K562 (cell line): Measurements from ENCODE around the gene GLRA3. TPM values are rescaled to one million over a fixed set of nuclear protein-coding genes. Genes with fewer than 3 reads are reported as not detected.

Experiments
- BRD9 ChIP-seq: fragments of 450-650 bp; IDR thresholded peaks from 2 replicates; pipeline ENCODE4 v1.6.1; 2018; ENCODE audit warnings: low read depth; ENCODE audit not compliant: partially characterized antibody
- CBX3 ChIP-seq, 2 experiments: IDR thresholded peaks; 1 replicate in 1 of 2; 2 replicates in 1 of 2; pipeline ENCODE4 v1.6.1; 2012; ENCODE audit warnings: inconsistent platforms in 2 of 2, low read length in 2 of 2, borderline replicate concordance in 1 of 2, control low read depth in 1 of 2
- CBX8 ChIP-seq: fragments of 200-600 bp; sonication (generic); IDR thresholded peaks from 2 replicates; pipeline ENCODE4 v1.6.1; 2012; ENCODE audit warnings: borderline replicate concordance, mixed run types, low read depth, mild to moderate bottlenecking, moderate library complexity, mixed read lengths, low read length, control low read depth, inconsistent platforms; ENCODE audit not compliant: poor library complexity, severe bottlenecking; ENCODE audit errors: extremely low read depth
- CEBPG ChIP-seq, 3 experiments: fragments of 200-800 bp in 1 of 3; sonication (Bioruptor generic) in 1 of 3; sonication (generic) in 1 of 3; formaldehyde crosslinking in 1 of 3; IDR thresholded peaks in 2 of 3; conservative IDR thresholded peaks in 1 of 3; 2 replicates each; pipeline versions ENCODE4 v1.6.1 to v1.8.0; 2016 to 2022; ENCODE audit warnings: missing compliant biosample characterization in 2 of 3, missing genetic modification characterization in 2 of 3, mild to moderate bottlenecking in 1 of 3, missing genetic modification reagents in 1 of 3
- MXI1 ChIP-seq: IDR thresholded peaks from 2 replicates; pipeline ENCODE4 v1.6.1; 2011; ENCODE audit warnings: low read depth, mild to moderate bottlenecking, improper control_type of control experiment, low read length
- NCOA1 ChIP-seq: fragments of 450-650 bp; IDR thresholded peaks from 2 replicates; pipeline ENCODE4 v1.6.1; 2016; ENCODE audit warnings: low read depth
- SMARCA4 ChIP-seq: fragments of 450-650 bp; IDR thresholded peaks from 2 replicates; pipeline ENCODE4 v1.6.1; 2016
- STAT5A ChIP-seq: IDR thresholded peaks from 2 replicates; pipeline ENCODE4 v1.6.1; 2012; ENCODE audit warnings: low read length, inconsistent platforms, borderline replicate concordance
- TBP ChIP-seq: optimal IDR thresholded peaks from 2 replicates; pipeline ENCODE3; 2011; ENCODE audit warnings: low read depth, low read length, improper control_type of control experiment
- TCF3 ChIP-seq: sonication (generic); formaldehyde crosslinking; IDR thresholded peaks from 2 replicates; pipeline ENCODE4 v1.4.0; 2020; ENCODE audit warnings: mild to moderate bottlenecking, missing genetic modification reagents
- ZKSCAN8 ChIP-seq: fragments of 200-800 bp; sonication (Bioruptor generic); IDR thresholded peaks from 2 replicates; pipeline ENCODE4 v1.6.1; 2016; ENCODE audit warnings: missing genetic modification characterization, missing compliant biosample characterization
- ZNF408 ChIP-seq: fragments of 250-450 bp; sonication (Bioruptor Pico); IDR thresholded peaks from 2 replicates; pipeline ENCODE4 v1.4.0; 2020; ENCODE audit warnings: low read depth, mild to moderate bottlenecking, moderate library complexity
- ZNF589 ChIP-seq: fragments of 200-800 bp; sonication (Bioruptor generic); IDR thresholded peaks from 2 replicates; pipeline ENCODE4 v1.6.1; 2016; ENCODE audit warnings: low read depth, missing genetic modification characterization, missing compliant biosample characterization
- ZNF766 ChIP-seq: fragments of 200-800 bp; sonication (Bioruptor generic); conservative IDR thresholded peaks from 2 replicates; pipeline ENCODE4 v1.6.1; 2016; ENCODE audit warnings: missing genetic modification characterization, missing compliant biosample characterization
- ZNF785 ChIP-seq: fragments of 250-450 bp; sonication (Bioruptor Pico); IDR thresholded peaks from 2 replicates; pipeline ENCODE4 v1.4.0; 2020; ENCODE audit warnings: mild to moderate bottlenecking
- polyA plus RNA-seq, 8 experiments: library from polyadenylated mRNA; depleted of rRNA in 4 of 8; stranded (reverse) in 5 of 8; unstranded in 3 of 8; fragments of >200 nt; fragmentation: Nextera tagmentation in 2 of 8; fragmentation: Illumina TruSeq in 1 of 8; extraction: Ambion mirVana in 2 of 8; extraction: Trizol in 1 of 8; gene quantifications; 2 replicates each; pipeline versions ENCODE4 v1.2.1 to v1.2.3, GENCODE V29; 2011 to 2014; ENCODE audit warnings: inconsistent platforms in 1 of 8, missing spikeins in 1 of 8
- total RNA-seq, 7 experiments: library from RNA; depleted of rRNA in 6 of 7; stranded (reverse); fragments of >200 nt in 6 of 7; fragmentation: Illumina TruSeq in 2 of 7; extraction: Trizol in 2 of 7; gene quantifications; 2 replicates each; pipeline versions ENCODE4 v1.2.1 to v1.2.3, GENCODE V29; 2011 to 2021; ENCODE audit warnings: low replicate concordance in 1 of 7
- TF ChIP-seq, protein P1 (sequence below), 2 experiments: fragments of 450-650 bp in 1 of 2; sonication (generic) in 1 of 2; formaldehyde crosslinking in 1 of 2; IDR thresholded peaks in 1 of 2; conservative IDR thresholded peaks in 1 of 2; 2 replicates each; pipeline versions ENCODE4 v1.6.1 to v1.8.1; 2016 to 2023; ENCODE audit warnings: mild to moderate bottlenecking in 2 of 2, moderate library complexity in 2 of 2, inconsistent platforms in 1 of 2, missing genetic modification reagents in 1 of 2
- TF ChIP-seq, protein P2 (sequence below): fragments of 450-650 bp; IDR thresholded peaks from one replicate; pipeline ENCODE4 v1.6.1; 2018; ENCODE audit warnings: mild to moderate bottlenecking, moderate library complexity; ENCODE audit not compliant: partially characterized antibody
- TF ChIP-seq, protein P3 (sequence below): fragments of 450-650 bp; formaldehyde crosslinking; IDR thresholded peaks from 2 replicates; pipeline ENCODE4 v1.4.0; 2020; ENCODE audit warnings: mild to moderate bottlenecking, moderate library complexity
- TF ChIP-seq, protein P4 (sequence below): fragments of 250-450 bp; sonication (Bioruptor Pico); IDR thresholded peaks from 2 replicates; pipeline ENCODE4 v1.9.0; 2021; ENCODE audit warnings: mild to moderate bottlenecking

Gene GLRA3
- total and polyA plus RNA-seq, 9 of the 15 experiments (the other 6 are each of a cell fraction or from before 2014, with no cell fraction given) = 0.06 to 0.14 (median 0.08) TPM; not detected in 2

DNA sequence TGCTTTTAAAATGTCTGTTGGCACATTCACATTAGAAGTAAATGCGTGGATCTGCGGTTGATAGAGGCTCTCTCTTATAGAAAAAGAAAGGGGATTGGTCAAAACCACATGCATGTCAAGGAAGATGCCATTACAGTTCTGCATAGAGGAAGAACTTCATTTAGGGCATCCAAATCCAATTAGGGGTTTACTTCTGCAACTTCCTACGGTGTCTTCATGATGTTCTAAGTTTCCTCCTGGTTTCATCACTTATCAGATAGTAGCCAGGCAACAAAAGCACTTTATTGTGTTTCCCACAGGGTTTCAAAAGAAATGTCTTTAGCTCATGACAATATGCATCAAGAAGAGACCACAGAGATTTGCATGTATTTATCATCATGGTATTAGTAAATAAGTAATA lies 170.8 kb downstream of the GLRA3 start (continued):
- TF ChIP-seq ZKSCAN8 (CRISPR knock-in tag) (no peak), ZNF408 (CRISPR knock-in tag) (no peak), CEBPG (CRISPR knock-in tag; IDR thresholded peaks at IDR 0.05) (peak; percentile 91), CEBPG (tag; conservative IDR thresholded peaks at IDR 0.05 in 1 of 2, IDR thresholded peaks at IDR 0.05 in 1 of 2) (peak; percentile 82 to 95), CBX3 (IDR thresholded peaks at IDR 0.05; ENCODE audit: borderline replicate concordance in 1 of 2, low read length in 2 of 2) (peak in 1 of 2 experiments; percentile 41; a peak in 1 of 3 replicates), TBP (no peak), BRD9 (peak; percentile 26), ZNF766 (CRISPR knock-in tag) (peak; percentile 34; the same call in 1 of the 2 replicates), NCOA1 (no peak), ZNF785 (CRISPR knock-in tag) (no peak), TCF3 (CRISPR knock-in tag) (no peak), STAT5A (no peak), ZNF589 (CRISPR knock-in tag) (peak; percentile 88), CBX8 (no peak), MXI1 (peak; percentile 49; the same call in 1 of the 2 replicates), SMARCA4 (peak; percentile 54; the same call in 1 of the 2 replicates)
- TF ChIP-seq, protein P1, sequence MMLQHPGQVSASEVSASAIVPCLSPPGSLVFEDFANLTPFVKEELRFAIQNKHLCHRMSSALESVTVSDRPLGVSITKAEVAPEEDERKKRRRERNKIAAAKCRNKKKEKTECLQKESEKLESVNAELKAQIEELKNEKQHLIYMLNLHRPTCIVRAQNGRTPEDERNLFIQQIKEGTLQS (IDR thresholded peaks at IDR 0.05) = peak; percentile 78
- TF ChIP-seq, protein P1 (CRISPR knock-in tag; conservative IDR thresholded peaks at IDR 0.05) = no peak
- TF ChIP-seq, protein P2, sequence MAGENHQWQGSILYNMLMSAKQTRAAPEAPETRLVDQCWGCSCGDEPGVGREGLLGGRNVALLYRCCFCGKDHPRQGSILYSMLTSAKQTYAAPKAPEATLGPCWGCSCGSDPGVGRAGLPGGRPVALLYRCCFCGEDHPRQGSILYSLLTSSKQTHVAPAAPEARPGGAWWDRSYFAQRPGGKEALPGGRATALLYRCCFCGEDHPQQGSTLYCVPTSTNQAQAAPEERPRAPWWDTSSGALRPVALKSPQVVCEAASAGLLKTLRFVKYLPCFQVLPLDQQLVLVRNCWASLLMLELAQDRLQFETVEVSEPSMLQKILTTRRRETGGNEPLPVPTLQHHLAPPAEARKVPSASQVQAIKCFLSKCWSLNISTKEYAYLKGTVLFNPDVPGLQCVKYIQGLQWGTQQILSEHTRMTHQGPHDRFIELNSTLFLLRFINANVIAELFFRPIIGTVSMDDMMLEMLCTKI = no peak
- TF ChIP-seq, protein P3, sequence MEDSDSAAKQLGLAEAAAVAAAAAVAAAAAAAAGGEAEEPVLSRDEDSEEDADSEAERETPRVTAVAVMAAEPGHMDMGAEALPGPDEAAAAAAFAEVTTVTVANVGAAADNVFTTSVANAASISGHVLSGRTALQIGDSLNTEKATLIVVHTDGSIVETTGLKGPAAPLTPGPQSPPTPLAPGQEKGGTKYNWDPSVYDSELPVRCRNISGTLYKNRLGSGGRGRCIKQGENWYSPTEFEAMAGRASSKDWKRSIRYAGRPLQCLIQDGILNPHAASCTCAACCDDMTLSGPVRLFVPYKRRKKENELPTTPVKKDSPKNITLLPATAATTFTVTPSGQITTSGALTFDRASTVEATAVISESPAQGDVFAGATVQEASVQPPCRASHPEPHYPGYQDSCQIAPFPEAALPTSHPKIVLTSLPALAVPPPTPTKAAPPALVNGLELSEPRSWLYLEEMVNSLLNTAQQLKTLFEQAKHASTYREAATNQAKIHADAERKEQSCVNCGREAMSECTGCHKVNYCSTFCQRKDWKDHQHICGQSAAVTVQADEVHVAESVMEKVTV (CRISPR knock-in tag) = no peak
- TF ChIP-seq, protein P4, sequence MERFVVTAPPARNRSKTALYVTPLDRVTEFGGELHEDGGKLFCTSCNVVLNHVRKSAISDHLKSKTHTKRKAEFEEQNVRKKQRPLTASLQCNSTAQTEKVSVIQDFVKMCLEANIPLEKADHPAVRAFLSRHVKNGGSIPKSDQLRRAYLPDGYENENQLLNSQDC = no peak
